KOPT-K1 (cell line): ENCODE results near the gene PSMB10.
"Not testable (repeated sequence)": the region's sequence is repeated elsewhere in the genome, so short reads cannot be mapped to it uniquely, and the experiment has no call there.

Experiments
- H3K27ac ChIP-seq: fragments of 200-600 bp; sonication (generic); 2 replicates; pipeline ENCODE4 v1.5.1; 2016; ENCODE audit warnings: antibody characterized with exemption, mild to moderate bottlenecking, low read depth, low read length; ENCODE audit not compliant: poor library complexity, severe bottlenecking
- H3K36me3 ChIP-seq: fragments of 200-600 bp; sonication (generic); 2 replicates; pipeline ENCODE4 v1.5.1; 2017; ENCODE audit warnings: antibody characterized with exemption, mild to moderate bottlenecking, low read length, moderate library complexity; ENCODE audit not compliant: insufficient read depth
- H3K9me3 ChIP-seq: fragments of 200-600 bp; sonication (generic); 2 replicates; pipeline ENCODE4 v1.5.1; 2017; ENCODE audit warnings: antibody characterized with exemption, low read length, mild to moderate bottlenecking; ENCODE audit not compliant: insufficient read depth, poor library complexity, severe bottlenecking

Gene PSMB10

GRCh38 chr16:67928147-67928546 is 8.5 kb downstream of the PSMB10 start:
- Histone ChIP-seq H3K36me3 (peaks cover 84% of the 10 kb centered on the region), H3K9me3 (no peaks in the 10 kb centered on the region), H3K27ac (no peak overlapping the region)

DNA sequence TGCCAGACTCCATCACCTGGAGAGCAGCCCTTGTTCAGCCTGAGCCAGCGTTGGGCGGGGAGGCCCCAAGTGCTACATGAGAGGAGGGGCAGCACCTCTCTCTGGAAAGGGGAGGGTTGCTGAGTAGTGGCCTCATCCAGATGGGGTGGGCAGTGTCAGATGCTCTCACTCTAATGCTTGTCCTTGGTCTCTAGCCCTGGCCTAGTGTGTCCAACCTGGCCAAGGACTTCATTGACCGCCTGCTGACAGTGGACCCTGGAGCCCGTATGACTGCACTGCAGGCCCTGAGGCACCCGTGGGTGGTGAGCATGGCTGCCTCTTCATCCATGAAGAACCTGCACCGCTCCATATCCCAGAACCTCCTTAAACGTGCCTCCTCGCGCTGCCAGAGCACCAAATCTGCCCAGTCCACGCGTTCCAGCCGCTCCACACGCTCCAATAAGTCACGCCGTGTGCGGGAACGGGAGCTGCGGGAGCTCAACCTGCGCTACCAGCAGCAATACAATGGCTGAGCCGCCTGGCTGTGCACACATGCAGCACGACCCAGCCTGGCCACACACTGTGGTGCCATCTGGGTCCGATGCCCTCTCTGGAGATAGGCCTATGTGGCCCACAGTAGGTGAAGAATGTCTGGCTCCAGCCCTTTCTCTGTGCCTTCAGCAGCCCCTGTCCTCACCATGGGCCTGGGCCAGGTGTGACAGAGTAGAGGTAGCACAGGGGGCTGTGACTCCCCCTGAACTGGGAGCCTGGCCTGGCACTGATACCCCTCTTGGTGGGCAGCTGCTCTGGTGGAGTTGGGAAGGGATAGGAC is 9.3 kb downstream of the PSMB10 start:
- Histone ChIP-seq H3K36me3 (peaks cover 81% of the 10 kb centered on the region), H3K27ac (no peak overlapping the region), H3K9me3 (no peaks in the 10 kb centered on the region)

- H3K27ac ChIP-seq = no peak overlapping the region
These were observed 10.4 kb downstream of the PSMB10 start for GRCh38 chr16:67926181-67926750.

GRCh38 chr16:67924140-67924906 is 12.3 kb downstream of the PSMB10 start:
- Histone ChIP-seq H3K27ac (no peak overlapping the region), H3K9me3 (no peaks in the 10 kb centered on the region), H3K36me3 (peaks cover 57% of the 10 kb centered on the region)

More at GRCh38 chr16:67926181-67926750, 10.4 kb downstream of the PSMB10 start:
- H3K9me3 ChIP-seq = no peaks in the 10 kb centered on the region
- peaks cover 74% of the 10 kb centered on the region for H3K36me3 ChIP-seq

- Histone ChIP-seq H3K9me3 (no peaks in the 10 kb centered on the region), H3K36me3 (peaks cover 56% of the 10 kb centered on the region), H3K27ac (no peak overlapping the region)
These were observed 13.1 kb downstream of the PSMB10 start for GRCh38 chr16:67923414-67924116.

GRCh38 chr16:67922740-67923139 is 13.9 kb downstream of the PSMB10 start:
- H3K27ac ChIP-seq = no peak overlapping the region
- no peaks in the 10 kb centered on the region for H3K9me3 ChIP-seq
- H3K36me3 ChIP-seq = peaks cover 49% of the 10 kb centered on the region; the same call in 1 of the 2 replicates

DNA sequence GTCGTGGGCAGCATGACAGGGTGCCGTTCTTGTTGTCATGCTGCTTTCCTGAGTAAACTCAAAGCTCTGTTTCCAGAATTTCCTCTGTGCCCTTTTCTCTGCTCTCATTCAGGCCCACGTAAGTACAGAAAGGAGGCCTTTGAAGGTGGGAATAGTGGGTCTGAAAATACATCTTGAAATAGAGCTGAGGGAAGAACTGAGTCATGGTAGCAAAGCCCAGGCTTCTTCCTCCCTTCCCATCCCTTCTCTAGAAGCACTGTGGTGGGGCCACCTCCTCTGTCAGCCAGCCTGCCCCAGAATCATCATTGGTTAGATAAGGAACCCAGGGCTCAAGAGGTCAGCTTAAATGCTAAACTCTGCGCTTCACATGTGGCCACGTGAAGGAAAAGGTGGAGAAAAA is 14.4 kb downstream of the PSMB10 start:
- no peak overlapping the region for H3K27ac ChIP-seq
- H3K36me3 ChIP-seq = peaks cover 44% of the 10 kb centered on the region; the same call in 1 of the 2 replicates
- H3K9me3 ChIP-seq = no peaks in the 10 kb centered on the region

- Histone ChIP-seq H3K9me3 (no peaks in the 10 kb centered on the region), H3K27ac (no peak overlapping the region), H3K36me3 (peaks cover 41% of the 10 kb centered on the region)
These were observed 16.9 kb downstream of the PSMB10 start for GRCh38 chr16:67919622-67920221.

DNA sequence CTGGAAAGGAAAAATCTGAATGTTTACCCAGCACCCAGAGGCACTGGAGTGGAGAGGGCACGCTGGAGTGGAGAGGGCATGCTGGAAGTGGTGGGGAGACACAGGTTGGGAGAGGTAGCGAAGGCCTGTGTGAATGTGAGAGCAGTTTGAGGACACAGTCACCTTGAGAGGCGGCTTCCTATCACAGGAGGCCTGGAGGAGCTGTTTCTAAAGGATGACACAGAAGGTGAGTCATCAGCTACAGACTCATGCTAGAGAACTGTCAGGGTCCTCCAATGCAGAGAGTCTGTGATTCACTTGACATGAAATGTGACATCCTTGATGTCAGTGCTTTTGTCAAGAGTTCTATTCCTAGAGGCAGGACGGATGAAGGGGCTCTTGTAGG is 18.8 kb downstream of the PSMB10 start:
- Histone ChIP-seq H3K27ac (no peak overlapping the region), H3K36me3 (peaks cover 30% of the 10 kb centered on the region), H3K9me3 (no peaks in the 10 kb centered on the region)

DNA sequence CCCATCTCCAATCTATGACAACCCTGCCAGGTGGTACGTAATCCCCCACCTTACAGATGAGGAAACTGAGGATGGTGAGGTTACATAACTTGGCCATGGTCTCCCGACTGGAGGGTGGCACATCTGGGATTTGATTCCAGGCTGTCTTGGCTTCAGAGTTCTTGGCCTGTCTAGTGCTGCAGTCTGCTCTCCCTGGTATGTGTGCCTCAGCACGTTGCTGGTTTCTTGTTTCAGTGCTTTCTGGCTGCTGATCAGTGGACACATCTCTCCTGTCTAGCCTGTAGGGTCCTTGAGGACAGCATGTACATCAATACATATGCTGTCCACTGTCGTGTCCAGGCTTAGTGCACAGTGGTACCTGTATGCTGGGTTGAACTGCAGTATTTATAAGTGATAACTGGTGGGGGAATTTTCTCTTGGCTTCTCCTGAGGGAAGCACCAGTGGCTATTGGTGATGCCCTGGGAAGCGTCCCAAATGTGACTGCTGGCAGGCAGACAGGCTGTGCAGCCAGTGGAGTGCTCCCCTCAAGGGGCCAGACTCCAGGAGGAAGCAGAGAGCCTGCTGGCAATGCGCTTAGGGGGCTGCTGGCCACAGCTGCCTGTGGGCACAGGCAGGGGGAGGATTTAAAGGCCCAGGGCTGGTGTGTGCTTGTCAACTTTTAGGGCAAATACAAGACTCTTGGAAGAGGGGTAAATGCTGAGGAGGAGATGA is 19.4 kb downstream of the PSMB10 start:
- Histone ChIP-seq H3K27ac (no peak overlapping the region), H3K9me3 (no peaks in the 10 kb centered on the region), H3K36me3 (peaks cover 25% of the 10 kb centered on the region)

DNA sequence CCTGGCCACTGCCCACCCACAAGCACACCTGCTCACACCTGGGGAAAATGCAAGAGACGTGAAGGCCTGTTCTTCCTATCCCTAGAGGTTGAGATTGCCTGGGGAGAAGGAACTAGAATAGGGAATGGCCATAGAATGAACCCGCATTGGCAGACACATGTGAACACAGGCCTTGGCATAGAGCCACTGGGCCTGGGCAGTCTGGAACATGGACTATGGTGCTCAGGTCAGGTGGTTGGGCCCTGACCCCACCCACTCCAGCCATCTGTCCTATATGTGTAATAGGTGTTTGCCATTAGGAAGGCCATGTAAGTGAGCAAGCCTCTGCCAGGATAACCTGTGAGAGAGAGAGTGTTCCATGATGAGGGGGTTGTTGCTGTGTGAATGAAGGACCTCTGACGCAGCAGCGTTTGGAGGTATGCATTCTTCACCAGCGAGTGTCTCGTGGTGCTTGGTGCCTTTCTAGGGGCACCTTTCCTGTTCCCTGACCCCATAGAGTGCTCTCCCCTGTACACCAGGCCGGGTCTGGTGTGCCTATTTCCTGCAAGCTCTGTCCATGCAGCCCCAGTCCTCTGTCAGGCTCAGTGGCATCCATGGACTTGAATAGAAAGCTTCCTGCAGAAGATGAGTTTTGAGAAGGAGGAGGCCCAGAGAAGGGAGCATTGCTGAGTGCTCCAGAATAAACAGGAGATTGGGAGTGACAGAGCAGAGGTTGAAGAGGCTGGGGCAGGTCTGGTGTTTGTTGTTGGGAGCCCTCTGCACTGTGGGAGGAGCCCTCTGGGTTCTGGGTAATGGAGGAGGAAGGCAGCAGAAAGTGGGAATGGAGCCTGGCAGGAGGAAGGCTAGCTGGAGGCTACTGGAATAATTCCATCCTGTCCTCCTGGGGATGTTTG is 20.6 kb downstream of the PSMB10 start:
- Histone ChIP-seq H3K9me3 (no peaks in the 10 kb centered on the region), H3K36me3 (peaks cover 31% of the 10 kb centered on the region), H3K27ac (no peak overlapping the region)

- peaks cover 36% of the 10 kb centered on the region for H3K36me3 ChIP-seq
- H3K27ac ChIP-seq, H3K9me3 ChIP-seq: not testable (repeated sequence)
These were observed 21.2 kb downstream of the PSMB10 start for GRCh38 chr16:67915496-67915769.

DNA sequence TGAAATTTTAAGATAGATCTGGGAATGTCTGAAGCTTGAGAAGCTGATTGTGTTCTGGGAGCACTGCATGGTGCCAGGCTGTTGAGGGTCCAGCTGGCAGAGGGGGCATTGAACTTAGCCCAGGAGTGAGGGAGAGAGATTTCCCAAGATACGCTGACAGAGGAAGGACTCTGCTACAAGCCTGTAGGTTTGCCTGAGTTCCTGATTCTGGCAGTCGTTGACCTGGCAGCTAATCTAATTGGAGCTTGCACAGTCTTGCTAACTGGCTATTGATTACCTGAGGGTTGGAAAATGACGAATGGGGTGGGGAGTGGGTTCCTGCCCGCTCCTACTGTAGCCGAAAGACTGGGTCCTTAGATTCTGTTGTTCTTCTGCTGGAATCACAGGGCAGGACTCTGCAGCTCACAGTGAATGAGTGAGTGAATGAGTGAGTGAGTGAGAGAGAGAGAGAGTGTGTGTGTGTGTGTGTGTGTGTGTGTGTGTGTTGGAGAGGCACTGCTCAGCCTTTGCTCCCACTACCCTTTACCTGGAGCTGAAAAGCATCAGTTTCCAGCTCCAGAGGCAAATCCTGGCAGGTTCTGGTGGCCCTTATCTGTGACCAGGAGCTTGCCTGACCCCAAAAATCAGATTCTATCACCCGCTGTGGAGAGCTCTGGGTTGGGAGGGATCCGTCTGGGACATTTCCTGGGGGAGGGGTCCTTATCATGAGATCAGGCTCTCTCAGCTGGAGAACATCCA is 21.7 kb downstream of the PSMB10 start:
- Histone ChIP-seq H3K9me3 (no peaks in the 10 kb centered on the region), H3K36me3 (peaks cover 36% of the 10 kb centered on the region), H3K27ac (no peak overlapping the region)
